Psoas muscle (tissue), 8 donors: Measurements from ENCODE around the gene TSPAN9. TPM values are rescaled to one million over a fixed set of nuclear protein-coding genes. Genes with fewer than 3 reads are reported as not detected.

ENCODE experiments used
- ATAC-seq, 4 donors: fragments of 200-7000 bp; cut with Tn5 transposase; one replicate each; pipeline ENCODE4 v1.9.1; 2020; ENCODE audit warnings: moderate library complexity in 3 of 4, mild to moderate bottlenecking in 2 of 4
- DNase-seq, 2 donors: peaks; one replicate each; pipeline ENCODE4 v3.0.0-alpha.2; 2020
- H3K27ac ChIP-seq: fragments of 200-600 bp; one replicate; pipeline ENCODE4 v1.8.0; 2022
- H3K27me3 ChIP-seq, 3 donors: fragments of 200-600 bp in 1 of 3; one replicate each; pipeline versions ENCODE4 v1.6.1 to v1.8.0; 2013 to 2022; ENCODE audit warnings: low read length in 2 of 3, mild to moderate bottlenecking in 2 of 3, moderate library complexity in 1 of 3; ENCODE audit not compliant: insufficient read depth in 3 of 3
- H3K36me3 ChIP-seq, 2 donors: fragments of 200-600 bp in 1 of 2; one replicate each; pipeline versions ENCODE4 v1.6.1 to v1.8.0; 2013 to 2022; ENCODE audit warnings: low read depth in 1 of 2, mild to moderate bottlenecking in 1 of 2, moderate library complexity in 1 of 2; ENCODE audit not compliant: insufficient read depth in 1 of 2
- H3K4me1 ChIP-seq: fragments of 200-600 bp; one replicate; pipeline ENCODE4 v1.8.0; 2022
- H3K4me3 ChIP-seq: fragments of 200-600 bp; one replicate; pipeline ENCODE4 v1.8.0; 2022; ENCODE audit warnings: mild to moderate bottlenecking
- H3K9me3 ChIP-seq: fragments of 200-600 bp; one replicate; pipeline ENCODE4 v1.8.0; 2022
- WGBS, 3 donors: extraction: QIAGEN DNeasy Blood & Tissue Kit; methylation state at CpG; one replicate each; pipeline versions ENCODE4 v1.1.6 to v1.1.7; 2013; 5-methylcytosine and 5-hydroxymethylcytosine counted together
- intact Hi-C, 2 donors: fragments of 100-400 bp; cut with DNase I; formaldehyde crosslinking; loops; one replicate each; pipeline versions ENCODE4 v1.11.0 to v1.14.2; 2022
- polyA plus RNA-seq, 3 donors: library from polyadenylated mRNA; stranded (reverse); fragments of 200-250 nt; gene quantifications; one replicate each; pipeline ENCODE4 v1.2.3, GENCODE V29; 2013
- total RNA-seq, 4 donors: library from RNA; stranded (reverse); fragmentation: NEBNext Ultra II Directional in 2 of 4; extraction: Animal tissue kit (Norgen Biotek cat#: 25700) in 2 of 4; gene quantifications; one replicate each; pipeline versions ENCODE4 v1.2.1 to v1.2.4, GENCODE V29; 2021 to 2023
- TF ChIP-seq, protein P1 (sequence below): fragments of 200-600 bp; IDR thresholded peaks from one replicate; pipeline ENCODE4 v1.8.0; 2022; ENCODE audit warnings: antibody characterized with exemption
- donor health status: healthy with polysubstance abuse.
- donor health status: DM: no; HTN: no; CAD: no; lungs with moderate emphysema.
- donor health status: Bipolar disorder and iron deficiency.
- donor health status: healthy.
- donor health status: DM: yes; HTN: yes; CAD: no.
- donor health status: DM: no; HTN: no; CAD: no.
- donor health status: DM: no; HTN: no; CAD: no.
- donor health status: DM: yes; HTN: yes; CAD: no.

TSPAN9 gene
- total and polyA plus RNA-seq, 7 donors, result 6.4 to 28.0 (median 11.6) TPM

DNA sequence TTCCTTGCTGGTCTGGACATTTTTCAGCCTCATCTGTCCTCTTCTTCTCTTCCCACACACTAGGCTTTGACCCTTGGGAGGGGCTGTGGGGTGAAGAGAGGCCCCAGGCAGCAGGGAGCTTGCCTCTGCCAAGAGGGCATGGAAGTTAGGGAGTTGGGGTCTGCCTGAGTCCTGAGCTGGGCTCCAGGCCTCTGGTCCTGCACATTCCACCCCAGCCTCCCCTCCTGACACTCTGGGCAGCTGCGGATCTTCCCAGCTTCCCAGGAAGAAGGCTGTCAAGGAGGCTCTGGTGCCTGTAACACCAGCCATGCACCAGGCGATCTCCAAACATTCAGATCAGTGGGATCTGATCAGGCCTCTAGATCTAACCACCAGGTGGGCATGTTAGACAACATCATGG lies 244.7 kb downstream of the TSPAN9 start:
- DNase-seq (no peak), ATAC-seq (no peak)
- 94 to 95% (median 94%) methylated on average over 2 of the region's 2 CpGs for WGBS, 3 donors
- no peaks in the 10 kb centered on the region for H3K36me3 ChIP-seq
- TF ChIP-seq, protein P1, sequence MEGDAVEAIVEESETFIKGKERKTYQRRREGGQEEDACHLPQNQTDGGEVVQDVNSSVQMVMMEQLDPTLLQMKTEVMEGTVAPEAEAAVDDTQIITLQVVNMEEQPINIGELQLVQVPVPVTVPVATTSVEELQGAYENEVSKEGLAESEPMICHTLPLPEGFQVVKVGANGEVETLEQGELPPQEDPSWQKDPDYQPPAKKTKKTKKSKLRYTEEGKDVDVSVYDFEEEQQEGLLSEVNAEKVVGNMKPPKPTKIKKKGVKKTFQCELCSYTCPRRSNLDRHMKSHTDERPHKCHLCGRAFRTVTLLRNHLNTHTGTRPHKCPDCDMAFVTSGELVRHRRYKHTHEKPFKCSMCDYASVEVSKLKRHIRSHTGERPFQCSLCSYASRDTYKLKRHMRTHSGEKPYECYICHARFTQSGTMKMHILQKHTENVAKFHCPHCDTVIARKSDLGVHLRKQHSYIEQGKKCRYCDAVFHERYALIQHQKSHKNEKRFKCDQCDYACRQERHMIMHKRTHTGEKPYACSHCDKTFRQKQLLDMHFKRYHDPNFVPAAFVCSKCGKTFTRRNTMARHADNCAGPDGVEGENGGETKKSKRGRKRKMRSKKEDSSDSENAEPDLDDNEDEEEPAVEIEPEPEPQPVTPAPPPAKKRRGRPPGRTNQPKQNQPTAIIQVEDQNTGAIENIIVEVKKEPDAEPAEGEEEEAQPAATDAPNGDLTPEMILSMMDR, result no peak
- H3K27ac ChIP-seq, result no peak overlapping the region
- no peaks in the 10 kb centered on the region for H3K9me3 ChIP-seq
- peaks cover 0 to 3% (median 0%) of the 10 kb centered on the region in 3 donors for H3K27me3 ChIP-seq
- no peak overlapping the region for H3K4me3 ChIP-seq
- intact Hi-C loops, result no loop called here
- H3K4me1 ChIP-seq, result peaks cover 2% of the 10 kb centered on the region

DNA sequence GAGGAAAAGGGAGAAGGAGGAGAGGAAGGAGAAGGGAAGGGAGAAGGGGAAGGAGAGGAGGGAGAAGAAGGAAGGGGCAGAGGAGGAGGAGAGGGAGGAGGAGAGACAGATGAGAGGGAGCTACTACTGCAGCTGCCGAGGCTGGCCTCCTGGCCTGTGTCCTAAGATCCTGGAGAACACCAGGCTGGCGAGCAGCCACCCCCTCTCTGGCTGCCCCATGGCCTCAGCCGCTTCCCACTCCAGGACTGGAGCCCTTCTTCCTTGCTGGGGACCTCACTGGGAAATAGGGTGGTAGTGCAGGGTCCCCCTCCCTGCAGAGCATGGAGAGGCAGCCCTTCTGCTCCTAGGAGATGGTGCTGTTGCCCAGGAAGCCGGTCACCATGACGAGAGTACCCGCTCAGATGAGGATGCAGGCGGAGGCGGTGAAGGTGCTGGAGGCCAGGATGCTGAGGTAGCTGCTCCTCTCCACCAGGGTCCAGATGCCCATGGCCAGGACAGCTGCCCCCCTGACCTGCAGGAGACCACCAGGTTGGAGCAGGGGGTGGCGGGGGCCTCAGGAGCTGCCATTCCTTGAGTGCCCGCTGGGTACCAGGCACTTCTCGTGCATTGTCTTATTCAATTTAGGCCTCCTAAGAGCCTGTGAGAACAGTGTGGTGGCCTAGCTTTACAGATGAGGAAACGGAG lies 246.0 kb downstream of the TSPAN9 start:
- intact Hi-C loops, result no loop called here
- no peak overlapping the region for H3K4me3 ChIP-seq
- H3K36me3 ChIP-seq, result no peaks in the 10 kb centered on the region
- no peak for DNase-seq
- H3K9me3 ChIP-seq, result no peaks in the 10 kb centered on the region
- peaks cover 0 to 2% (median 0%) of the 10 kb centered on the region in 3 donors for H3K27me3 ChIP-seq
- H3K27ac ChIP-seq, result no peak overlapping the region
- TF ChIP-seq, protein P1, result no peak
- 76 to 82% (median 80%) methylated on average over 12 of the region's 12 CpGs for WGBS, 3 donors
- peaks cover 7% of the 10 kb centered on the region for H3K4me1 ChIP-seq
- ATAC-seq, result no peak

GRCh38 chr12:3325736-3326135 lies 248.6 kb downstream of the TSPAN9 start:
- no peaks in the 10 kb centered on the region for H3K9me3 ChIP-seq
- no peak overlapping the region for H3K27ac ChIP-seq
- peaks cover 7% of the 10 kb centered on the region for H3K4me1 ChIP-seq
- intact Hi-C loops, result no loop called here
- no peaks in the 10 kb centered on the region for H3K27me3 ChIP-seq
- H3K4me3 ChIP-seq, result no peak overlapping the region
- DNase-seq (no peak), ATAC-seq (no peak)
- TF ChIP-seq, protein P1, result no peak
- H3K36me3 ChIP-seq, result no peaks in the 10 kb centered on the region

DNA sequence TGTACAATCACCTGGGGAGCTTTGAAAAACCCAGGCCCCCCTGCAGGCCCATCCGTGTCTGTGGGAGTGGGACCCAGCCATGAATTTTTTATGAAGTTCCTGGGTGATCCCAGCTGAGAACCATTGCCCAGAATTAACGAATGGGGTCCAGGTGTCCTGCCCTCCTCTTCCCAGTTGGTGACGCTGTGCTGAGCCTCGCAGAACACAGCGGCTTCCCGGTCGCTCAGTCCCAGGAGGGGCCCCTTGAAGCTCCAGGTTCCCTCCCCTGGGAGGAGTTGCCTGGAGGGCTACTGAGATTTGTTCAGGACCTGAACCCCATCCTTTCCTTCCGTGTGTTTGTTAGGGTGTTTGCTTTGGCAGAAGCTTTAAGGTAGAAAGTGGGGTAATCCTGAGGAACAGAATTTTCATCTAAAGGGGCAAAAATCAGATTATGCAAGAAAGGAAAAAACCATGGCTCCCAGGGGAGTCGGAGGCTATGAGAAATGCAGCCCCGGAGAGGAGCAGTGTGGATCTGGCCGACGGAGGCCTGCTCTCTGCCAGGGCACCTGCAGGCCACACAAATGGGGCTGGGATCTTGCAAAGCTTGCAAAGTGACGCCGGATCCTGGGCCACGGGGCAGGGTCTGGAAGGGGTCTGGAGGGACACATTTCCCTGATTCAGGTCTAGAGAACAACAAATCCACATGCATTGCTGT lies 249.1 kb downstream of the TSPAN9 start:
- intact Hi-C loops, result no loop called here
- peaks cover 7% of the 10 kb centered on the region for H3K4me1 ChIP-seq
- no peak overlapping the region for H3K4me3 ChIP-seq
- TF ChIP-seq, protein P1, result no peak
- H3K36me3 ChIP-seq, result no peaks in the 10 kb centered on the region
- peak in 1 of 4 donors; percentile 37 for ATAC-seq
- 59 to 68% (median 62%) methylated on average over 15 of the region's 15 CpGs for WGBS, 3 donors
- no peaks in the 10 kb centered on the region for H3K9me3 ChIP-seq
- H3K27me3 ChIP-seq, result no peaks in the 10 kb centered on the region
- H3K27ac ChIP-seq, result no peak overlapping the region
- peak in 1 of 2 donors; percentile 54 for DNase-seq
